HG03159 (cell line): ENCODE results near the gene SLC16A5.
"Not testable (repeated sequence)": the region's sequence is repeated elsewhere in the genome, so short reads cannot be mapped to it uniquely, and the experiment has no call there.

Experiments
- ATAC-seq: cut with Tn5 transposase; IDR thresholded peaks from one replicate; pipeline ENCODE4 v1.9.1; 2021; ENCODE audit warnings: mild to moderate bottlenecking, moderate library complexity; ENCODE audit not compliant: unreplicated experiment

Gene SLC16A5

DNA sequence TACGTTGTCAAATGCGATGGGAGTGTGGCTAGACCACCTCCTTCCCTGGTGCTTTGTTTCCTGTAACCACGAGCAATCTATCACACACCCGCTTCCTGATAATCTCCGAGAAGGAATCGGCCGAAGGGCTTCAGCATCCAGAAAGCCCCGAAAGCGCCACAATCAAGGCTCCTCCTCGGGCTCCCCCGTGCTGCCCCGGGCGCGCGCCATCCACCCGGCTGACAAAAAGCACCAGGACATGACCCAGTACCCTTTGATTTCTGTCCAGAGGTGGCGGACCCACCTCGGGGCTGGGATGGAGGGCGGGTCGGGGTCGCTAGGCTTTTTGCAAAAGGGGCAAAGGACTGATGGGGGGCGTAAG is 21.3 kb downstream of the SLC16A5 start:
- ATAC-seq: no peak

DNA sequence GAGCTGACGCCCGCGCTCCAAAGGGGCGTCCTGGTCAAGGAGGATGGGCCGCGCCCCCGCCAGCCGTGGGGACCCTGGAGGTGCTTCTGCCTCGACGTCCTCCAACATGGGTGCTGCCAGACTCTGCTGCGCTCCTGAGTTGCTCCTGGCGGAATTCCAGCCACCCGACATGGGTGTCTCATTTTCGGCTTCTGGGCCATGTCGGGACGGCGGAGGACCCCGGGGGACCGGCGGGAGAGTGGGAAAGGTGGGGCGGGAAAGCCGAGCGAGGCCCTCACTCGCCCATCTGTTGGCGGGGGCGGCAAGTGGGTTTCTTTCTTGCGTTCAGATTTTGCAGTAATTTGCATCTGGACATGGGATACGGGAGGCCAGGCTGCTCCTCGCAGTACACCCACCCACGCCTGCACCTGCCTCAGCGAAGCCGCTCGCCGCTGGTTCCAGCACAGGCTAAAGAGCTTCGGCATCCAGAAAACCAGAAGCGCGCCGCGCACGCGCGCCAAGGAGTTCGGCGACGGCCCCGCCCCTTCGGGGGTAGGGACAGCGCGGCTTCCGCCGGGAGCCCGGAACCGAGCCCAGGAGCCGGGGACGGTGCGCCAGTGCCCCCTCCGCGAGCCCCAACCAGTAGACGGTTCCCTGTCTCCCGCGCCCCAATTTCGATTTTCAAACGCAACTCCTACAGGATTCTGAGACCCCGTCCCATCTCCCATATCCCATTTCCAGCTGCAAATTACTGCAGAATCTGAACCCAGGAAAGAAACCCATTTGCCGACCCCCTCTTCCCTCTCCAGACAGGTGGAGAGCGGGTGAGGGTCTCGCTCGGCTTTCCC is 21.9 kb downstream of the SLC16A5 start, which contains the start of gene ARMC7:
TSS of gene ARMC7 (plus strand) at position 563 of the 827 bp plus-strand sequence. CDS start 320 bp downstream, outside the sequence.
- peak; percentile 65 for ATAC-seq

DNA sequence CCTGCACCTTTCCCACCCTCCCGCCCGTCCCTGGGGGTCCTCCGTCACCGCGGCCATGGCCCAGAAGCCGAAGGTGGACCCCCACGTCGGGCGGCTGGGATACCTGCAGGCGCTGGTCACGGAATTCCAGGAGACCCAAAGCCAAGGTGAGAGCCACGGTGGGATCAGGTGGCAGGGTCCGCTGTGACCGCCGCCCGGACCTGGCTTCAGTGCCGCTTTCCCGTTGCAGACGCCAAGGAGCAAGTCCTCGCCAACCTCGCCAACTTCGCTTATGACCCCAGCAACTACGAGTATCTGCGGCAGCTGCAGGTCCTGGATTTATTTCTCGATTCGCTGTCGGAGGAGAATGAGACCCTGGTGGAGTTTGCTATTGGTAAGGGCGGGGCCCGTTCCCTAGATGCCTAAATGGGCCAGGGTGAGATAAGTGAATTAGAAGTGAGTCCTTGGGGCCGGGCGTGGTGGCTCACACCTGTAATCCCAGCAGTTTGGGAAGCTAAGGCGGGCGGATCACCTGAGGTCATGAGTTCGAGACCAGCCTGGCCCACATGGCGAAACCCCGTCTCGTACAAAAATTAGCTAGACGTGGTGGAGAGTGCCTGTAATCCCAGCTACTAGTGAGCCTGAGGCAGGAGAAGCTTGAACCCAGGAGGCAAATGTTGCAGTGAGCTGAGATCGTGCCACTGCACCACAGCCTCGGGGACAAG is 22.6 kb downstream of the SLC16A5 start:
- no peak for ATAC-seq

DNA sequence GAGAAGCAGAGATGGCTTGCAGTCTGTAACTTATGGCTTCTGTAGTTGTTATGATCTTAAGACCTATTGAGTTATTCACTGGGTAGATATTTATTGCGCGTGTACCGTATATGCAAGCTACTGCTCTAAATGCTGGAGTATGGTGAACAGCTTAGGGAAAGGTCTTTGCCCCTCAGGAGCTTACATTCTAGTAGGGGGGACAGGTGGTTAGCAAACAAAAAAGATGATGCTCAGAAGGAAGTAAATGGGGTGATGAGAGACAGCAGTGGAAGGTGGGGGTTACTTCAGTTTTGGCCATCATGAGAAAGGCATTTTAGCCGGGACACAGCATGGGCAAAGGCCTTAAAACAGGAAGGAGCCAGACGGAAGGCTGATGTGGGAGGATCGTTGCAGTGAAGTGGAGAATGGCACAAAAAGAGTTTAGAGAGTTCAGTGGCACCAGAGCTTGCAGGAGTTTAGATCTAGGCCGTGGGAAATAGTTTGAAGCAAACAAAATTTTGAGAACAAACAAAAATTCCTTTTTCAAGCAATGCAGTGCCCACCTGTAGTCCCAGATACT is 24.1 kb downstream of the SLC16A5 start:
- ATAC-seq: no peak

DNA sequence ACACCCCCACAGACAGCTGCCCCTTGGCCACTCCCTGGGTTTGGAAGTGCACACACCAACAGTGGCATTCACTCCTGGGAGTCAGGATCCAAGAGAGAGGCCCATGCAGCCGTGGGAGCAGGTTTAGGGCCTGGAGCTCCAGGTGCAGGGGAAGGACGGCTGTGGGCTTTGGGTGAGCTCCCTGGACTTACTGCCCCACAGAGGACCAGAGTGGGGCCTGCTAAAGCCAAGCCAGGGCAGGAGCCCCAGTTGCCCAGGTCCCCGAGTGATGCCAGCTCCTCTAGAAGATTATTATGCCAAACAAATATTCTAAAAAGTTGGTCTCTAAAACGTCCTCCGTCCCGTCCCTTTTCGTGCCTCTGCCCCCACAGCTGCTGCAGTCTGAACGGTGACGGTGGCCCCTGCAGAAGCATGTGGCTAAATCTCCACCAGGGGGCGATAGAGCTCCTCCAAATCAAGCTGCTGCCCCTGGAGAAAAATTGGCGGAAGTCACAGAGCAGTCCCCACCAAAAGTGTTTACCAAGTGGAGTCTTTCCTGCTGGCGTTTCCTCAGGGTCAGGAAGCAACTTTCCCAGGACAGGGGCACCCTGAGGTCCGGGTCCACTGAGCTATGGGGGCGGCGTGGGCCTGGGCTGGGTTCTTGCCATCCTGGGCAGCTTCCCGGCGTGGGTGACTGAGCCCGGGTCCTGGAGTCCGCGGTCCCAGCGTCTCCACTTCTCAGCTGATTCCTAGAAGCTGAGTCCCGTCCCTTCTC is 26.2 kb downstream of the SLC16A5 start:
- peak; percentile 44 for ATAC-seq

DNA sequence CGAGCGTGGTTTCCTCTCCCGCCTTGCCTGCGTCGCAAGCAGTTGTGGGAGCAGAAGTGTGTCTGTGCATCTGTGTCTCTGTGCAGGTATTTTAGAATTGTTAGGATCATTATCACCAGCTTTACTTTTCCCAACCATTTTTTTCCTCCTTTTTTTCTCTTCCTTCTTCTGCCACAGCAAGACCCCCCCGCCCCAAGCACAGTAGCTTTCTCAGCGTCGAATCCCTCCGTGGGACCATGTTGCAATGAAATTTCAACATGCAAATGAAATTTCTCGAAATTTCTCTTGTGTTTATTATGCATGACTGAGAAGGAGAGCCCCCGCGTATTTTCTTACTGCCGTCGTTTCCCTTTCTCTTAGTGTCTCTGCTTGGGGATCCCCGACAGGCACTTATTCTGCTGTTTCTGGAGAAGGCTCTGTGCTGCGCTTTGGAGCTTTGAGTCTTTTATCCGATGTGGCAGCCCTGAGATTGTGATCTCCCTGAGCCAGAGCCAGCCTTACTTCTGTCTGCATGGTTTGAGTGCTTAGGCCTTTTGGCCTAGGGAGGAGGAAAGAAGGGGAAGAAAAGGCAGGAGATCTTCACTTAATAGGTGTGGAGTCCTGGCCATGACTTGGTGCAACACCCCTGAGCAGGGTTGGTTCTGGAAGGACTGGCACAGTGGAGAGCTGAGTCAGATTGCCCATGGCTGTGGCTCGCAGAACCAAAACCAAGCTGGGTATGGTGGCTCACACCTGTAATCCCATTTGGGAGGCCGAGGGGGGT is 27.0 kb downstream of the SLC16A5 start:
- no peak for ATAC-seq

DNA sequence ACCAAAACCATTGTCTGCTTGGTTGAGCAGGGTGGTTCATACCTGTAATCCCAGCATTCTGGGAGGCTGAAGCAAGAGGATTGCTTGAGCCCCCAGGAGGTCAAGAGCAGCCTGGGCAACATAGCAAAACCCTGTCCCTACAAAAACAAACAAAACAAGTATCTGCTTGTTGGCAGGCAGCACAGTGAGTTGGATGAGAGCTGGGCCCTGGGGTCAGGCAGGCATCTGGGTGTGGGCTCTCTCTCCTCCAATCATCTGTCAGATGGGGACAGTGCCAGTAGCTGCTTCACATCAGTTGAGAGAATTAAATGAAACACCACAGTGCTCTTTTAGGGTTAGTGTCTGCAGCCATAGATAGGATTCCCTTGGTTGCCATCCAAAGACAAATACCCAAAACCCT is 27.8 kb downstream of the SLC16A5 start:
- no peak for ATAC-seq

DNA sequence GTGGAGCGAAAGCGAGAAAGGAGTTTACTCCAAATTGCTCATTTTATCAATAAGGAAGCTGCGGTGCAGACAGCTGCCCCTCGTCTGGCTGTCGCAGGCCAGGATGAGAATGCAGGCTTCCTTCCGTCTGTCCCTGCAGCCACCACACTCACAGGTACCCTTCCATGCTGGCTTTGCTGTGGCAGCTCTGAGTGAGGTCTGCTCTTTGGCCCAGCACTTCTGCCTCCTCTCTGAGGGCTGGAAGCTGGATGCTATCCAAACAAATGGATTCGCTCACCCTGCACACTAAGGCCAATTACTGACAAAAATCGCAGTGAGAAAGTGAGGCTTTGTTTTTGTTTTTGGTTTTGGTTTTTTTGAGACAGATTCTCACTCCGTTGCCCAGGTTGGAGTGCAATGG is 29.0 kb downstream of the SLC16A5 start:
- no peak for ATAC-seq

DNA sequence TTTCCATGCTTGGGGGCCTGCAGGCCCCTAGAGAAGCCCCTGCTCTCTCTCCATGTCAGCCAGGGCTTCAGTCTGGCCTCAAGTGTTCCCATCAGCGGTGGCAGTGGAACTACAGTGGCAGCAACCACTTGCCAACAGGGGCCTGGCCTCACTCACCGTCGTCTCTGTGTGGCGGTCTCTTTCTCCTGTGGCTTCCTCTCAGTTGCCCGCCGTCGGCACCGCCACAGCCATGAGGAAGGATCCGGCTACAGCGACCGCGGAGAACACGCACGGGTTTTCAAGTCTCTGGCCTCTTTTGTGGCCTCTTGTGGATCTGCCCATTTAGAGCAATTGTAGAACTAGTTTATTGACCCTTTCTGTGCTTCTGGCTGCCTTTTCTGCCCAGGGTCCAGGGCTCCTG is 30.6 kb downstream of the SLC16A5 start:
- no peak for ATAC-seq

DNA sequence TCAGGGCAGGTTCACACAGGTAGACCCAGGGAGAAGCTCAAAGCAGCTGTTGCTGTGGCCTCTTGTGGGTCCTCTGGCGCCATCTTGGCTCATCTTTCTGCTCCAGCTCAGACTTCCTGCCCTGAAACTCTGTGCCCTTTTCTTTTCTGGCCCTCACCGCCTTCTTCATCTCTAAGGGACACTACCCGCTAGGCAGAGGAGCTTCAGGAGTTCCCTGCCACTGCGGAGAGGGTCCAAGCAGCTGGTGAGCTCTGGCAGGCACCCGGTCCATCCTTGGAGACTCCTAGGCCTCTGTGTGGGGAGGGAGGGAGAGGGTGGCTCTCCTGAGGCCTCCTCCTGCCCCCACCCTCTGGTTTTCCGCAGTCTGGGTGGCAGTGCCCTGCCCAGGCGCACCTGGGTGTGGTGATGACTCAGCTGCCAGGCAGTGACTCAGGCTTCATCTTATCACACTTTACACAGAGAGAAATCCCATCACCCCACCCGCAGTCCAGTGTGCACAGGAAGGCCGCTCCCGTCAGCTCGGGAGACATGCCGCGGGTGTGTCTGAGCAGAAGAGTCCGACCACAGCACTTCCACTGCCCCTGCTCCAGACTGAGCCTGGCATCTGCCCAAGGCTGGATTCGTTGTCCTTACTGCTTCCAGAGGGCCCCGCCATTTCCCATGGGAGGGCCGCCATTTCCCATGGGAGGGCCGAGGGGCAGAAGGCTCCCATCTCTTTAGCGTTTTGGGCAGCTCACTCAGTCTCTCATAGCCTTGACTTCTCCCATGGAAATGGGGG is 36.5 kb downstream of the SLC16A5 start:
- no peak for ATAC-seq

DNA sequence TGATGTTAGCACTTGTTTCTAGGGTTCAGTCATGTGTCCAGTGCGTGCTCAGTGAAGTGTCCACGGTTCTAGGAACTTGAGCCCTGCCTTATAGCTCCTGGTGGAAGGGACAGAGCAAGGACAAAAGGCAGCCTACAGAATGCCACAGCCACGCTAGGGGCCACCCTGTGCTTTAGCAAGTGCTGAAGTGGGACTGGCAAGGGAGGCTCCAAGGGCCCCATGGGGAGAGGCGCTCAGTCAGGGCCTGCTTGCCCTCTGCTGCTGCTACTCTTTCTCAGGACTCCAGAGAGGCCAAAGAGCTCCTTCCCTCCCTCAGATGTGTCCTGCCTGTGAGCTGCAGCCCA is 37.0 kb downstream of the SLC16A5 start:
- ATAC-seq: no peak

DNA sequence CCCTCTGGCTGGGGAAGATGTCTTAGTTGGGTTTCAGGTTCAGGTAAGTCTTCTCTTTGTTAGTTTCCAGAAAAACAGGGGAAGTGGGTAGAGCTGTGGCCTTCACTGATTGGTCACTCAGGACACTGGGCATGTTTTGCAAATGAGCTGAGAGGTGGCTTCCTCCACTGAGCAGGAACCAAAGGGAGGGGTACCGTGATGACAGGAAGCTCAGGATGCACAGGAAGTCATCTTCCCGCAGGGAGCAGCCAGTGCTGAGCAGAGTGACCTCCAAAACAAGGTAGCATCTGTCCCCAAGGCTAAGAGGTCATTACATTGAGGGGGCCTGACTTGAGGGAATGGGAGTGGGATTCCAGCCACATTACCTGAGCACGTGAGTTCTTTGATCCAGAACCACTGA is 38.2 kb downstream of the SLC16A5 start:
- ATAC-seq: no peak

DNA sequence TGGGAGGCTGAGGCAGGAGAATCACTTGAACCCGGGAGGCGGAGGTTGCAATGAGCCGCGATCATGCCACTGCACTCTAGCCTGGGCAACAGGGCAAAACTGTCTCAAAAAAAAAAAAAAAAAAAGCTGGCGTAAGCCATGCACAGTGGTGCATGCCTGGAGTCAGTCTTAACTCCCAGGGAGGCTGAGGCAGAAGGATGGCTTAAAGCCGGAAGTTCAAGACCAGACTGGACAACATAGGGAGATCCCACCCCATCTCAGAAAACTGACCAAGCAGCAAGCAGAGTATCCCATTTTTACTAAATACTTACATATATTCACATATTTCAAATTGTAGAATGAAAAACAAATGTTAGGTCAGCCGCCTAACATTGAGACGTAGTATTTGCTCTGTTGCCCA is 39.2 kb downstream of the SLC16A5 start:
- ATAC-seq: no peak

DNA sequence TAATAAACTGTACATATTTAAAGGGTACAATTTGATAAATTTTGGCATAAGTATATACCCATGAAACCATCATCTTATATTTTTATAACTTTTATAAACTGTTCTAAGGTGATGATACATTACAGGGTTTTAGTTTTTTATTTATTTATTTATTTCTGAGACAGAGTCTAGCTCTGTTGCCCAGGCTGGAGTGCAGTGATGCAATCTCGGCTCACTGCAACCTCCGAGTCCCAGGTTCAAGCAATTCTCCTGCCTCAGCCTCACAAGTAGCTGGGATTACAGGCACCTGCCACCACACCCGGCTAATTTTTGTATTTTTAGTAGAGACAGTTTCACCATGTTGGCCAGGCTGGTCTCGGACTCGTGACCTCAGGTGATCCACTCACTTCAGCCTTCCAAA is 40.2 kb downstream of the SLC16A5 start:
- not testable (repeated sequence) for ATAC-seq

DNA sequence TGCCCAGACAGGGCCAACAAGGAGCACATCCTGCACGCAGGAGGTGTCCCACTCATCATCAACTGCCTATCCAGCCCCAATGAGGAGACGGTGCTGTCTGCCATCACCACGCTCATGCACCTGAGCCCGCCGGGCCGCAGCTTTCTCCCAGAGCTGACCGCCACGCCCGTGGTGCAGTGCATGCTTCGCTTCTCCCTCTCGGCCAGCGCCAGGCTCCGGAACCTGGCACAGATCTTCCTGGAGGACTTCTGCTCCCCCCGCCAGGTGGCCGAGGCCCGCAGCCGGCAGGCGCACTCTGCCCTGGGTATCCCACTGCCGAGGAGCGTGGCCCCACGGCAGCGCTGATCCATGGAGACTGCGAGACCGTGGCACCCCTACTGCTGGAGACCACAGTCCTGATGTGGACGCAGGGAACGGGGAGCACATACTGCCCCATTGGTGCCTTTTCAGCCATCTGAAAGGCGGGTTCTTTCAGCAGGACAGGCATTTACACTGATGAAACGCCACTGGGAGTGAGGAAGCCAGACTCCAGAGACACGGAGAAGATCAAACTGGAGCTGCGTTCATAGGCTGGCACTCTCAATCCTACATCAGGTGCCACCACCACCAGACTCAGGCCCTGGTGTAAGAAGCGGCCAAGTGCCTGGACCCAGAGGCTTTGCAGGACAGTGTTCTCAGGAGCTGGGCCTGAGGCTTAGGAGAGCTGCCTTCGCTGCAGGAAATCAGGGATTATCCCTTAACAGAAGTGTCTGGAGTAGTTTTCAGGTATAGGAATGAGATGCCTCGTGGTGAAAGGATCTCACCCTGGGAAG is 41.1 kb downstream of the SLC16A5 start:
- no peak for ATAC-seq

DNA sequence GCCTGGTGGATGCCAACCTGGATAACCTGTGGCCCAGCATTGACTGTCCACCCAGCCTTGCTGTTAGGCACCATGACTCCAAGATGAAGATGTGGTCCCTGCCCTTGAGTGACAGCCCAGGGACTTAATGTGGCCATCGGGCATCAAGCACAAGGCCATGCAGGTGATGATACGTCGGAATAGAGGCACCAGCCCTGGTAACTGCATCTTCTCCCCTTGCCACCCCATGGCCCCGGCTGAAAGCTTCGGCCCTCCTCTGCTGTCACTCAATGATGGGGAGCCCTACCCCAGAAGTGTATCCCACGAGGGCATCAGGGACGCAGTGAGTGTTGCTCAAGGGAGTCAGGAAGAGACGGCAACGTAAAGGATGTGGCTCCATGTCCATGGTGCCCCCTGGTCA is 41.8 kb downstream of the SLC16A5 start:
- ATAC-seq: no peak

DNA sequence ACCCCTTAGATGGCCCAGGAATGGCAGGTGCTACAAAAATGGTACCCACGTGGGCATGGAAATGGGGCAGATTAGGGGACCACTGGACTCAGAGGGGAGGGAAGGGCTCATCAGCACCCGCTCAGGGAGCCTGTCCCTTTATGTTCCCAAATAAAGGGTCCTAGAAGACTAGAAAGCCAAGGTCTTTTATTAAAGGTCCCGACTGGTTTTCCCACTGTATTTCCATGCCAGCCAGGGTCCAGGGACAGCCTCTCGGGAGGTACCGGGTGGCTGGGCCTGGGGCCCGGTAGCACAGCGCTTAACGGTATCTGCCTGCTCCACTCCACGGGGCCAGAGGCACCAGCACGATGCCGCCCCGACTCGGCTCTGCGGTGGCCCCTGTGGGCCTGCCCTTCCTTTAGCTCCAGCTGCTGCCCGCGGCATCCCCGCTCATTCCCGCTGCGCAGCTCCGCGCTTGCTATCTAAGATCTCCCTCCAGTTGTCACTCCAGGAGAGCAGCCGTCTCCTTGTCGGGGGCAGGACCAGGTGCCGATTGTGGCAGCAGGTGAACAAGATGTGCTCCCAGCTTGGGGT is 42.4 kb downstream of the SLC16A5 start:
- no peak for ATAC-seq

DNA sequence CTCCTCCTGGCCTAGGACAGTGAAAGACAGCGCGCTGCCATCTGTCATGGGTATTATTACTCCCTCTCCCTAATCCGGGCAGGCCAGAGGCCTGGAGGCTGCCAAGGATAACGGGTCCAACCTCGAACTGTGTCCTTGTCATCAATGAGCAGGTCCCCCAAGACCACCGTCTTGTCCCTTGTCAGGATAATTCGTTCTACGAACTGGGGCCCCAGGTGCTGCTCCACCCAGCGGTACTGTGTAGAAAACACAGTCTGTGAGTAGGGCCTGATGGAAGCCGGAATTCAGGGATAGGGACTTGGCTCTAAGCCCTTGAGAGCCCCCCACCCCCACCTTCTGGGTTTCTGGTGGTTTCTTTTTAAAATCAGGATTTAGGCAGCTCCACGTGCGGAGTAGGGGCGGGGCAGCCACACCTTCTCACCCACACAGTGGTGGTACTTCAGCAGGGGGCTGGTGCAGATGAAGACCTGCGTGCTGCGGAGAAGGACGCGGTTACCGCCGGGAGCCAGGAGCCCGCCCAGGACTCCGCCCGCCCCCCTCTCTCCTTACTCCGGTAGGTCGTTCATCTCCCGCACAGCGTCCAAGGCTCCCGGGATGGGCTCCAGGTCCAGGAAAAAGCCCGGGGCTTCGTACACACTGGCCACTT is 43.0 kb downstream of the SLC16A5 start:
- ATAC-seq: no peak
